ENCODE results near the gene RFXANK. TPM values are rescaled to one million over a fixed set of nuclear protein-coding genes. Genes with fewer than 3 reads are reported as not detected.

The RFXANK gene
- total RNA-seq, 1 experiment from 2014 or later: 78.7 TPM

DNA sequence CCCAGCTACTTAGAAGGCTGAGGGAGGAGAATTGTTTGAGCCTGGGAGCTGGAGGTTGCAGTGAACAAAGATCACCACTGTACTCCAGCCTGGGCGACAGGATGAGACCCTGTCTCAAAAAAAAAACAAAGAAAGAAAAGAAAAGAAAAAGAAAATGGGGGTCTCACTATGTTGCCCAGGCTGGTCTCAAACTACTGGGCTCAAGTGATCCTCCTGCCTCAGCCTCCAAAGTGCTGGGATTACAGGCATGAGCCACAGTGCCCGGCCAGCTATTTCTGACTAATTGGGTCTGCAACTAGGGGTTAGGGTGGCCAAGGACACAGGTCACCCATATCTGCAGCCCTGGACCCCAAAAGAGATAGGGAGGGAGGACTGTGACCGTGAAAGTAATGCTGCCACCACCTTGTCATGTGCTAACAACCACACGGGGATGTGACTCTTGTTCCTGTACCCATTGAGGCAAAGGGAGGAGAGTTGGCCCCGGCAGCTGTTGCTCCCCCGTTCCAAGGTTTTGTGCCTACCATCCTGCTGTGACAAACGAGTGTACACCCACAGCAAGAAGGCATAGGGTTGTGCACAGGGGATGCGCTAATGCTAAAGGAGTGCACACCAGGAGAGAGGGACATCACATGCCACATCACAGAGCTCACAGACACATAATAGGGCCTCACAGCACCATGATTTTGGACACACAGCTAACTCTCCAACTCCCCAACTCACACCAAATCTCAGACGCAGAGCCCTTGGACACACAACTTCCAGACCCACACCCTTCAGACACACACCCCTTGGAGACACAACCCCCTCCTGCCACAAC lies 22.6 kb upstream of the RFXANK start (continued):
- TF ChIP-seq, protein P1, sequence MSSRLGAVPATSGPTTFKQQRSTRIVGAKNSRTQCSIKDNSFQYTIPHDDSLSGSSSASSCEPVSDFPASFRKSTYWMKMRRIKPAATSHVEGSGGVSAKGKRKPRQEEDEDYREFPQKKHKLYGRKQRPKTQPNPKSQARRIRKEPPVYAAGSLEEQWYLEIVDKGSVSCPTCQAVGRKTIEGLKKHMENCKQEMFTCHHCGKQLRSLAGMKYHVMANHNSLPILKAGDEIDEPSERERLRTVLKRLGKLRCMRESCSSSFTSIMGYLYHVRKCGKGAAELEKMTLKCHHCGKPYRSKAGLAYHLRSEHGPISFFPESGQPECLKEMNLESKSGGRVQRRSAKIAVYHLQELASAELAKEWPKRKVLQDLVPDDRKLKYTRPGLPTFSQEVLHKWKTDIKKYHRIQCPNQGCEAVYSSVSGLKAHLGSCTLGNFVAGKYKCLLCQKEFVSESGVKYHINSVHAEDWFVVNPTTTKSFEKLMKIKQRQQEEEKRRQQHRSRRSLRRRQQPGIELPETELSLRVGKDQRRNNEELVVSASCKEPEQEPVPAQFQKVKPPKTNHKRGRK (CRISPR knock-in tag; IDR thresholded peaks at IDR 0.05; ENCODE audit: borderline replicate concordance): no peak

- no peak within 1 kb of the TSS for H3K27ac Mint-ChIP-seq
- ATAC-seq: peak; percentile 93
- no peaks in the 10 kb centered on the region for H3K9me3 Mint-ChIP-seq
- H3K4me1 Mint-ChIP-seq: peaks cover 15% of the 10 kb centered on the region
- H3K36me3 Mint-ChIP-seq: no peaks in the 10 kb centered on the region
- peak within 1 kb of the TSS; percentile 61 for H3K4me3 Mint-ChIP-seq
- POLR2A ChIA-PET: interaction anchor here (0.6 to 1.5 kb wide), 6 partner anchors 9 to 49 kb away, joined by 3 to 12 read pairs (median 5); no protein-coding TSS in a partner anchor
- peak; percentile 97 for DNase-seq (ENCODE audit: low spot score)
- H3K27me3 Mint-ChIP-seq (ENCODE audit: low read depth): peaks cover 71% of the 10 kb centered on the region
- CTCF ChIA-PET: interaction anchor here (0.6 to 3.3 kb wide), 7 partner anchors 16 to 89 kb away, joined by 3 to 32 read pairs (median 5); no protein-coding TSS in a partner anchor
- TF ChIP-seq JUN (CRISPR knock-in tag; IDR thresholded peaks at IDR 0.05) (no peak), ETV6 (CRISPR knock-in tag; IDR thresholded peaks at IDR 0.05) (no peak), NFYB (CRISPR knock-in tag; conservative IDR thresholded peaks at IDR 0.05; ENCODE audit: low read depth) (peak; percentile 81), FOXK1 (CRISPR knock-in tag; IDR thresholded peaks at IDR 0.05) (no peak), ERG (CRISPR knock-in tag; IDR thresholded peaks at IDR 0.05) (no peak), TEAD4 (CRISPR knock-in tag; IDR thresholded peaks at IDR 0.05) (no peak), ZSCAN18 (CRISPR knock-in tag; IDR thresholded peaks at IDR 0.05) (no peak), SOX15 (CRISPR knock-in tag; IDR thresholded peaks at IDR 0.05) (no peak), ZNF671 (CRISPR knock-in tag; IDR thresholded peaks at IDR 0.05) (no peak), GABPB1 (CRISPR knock-in tag; IDR thresholded peaks at IDR 0.05) (peak; percentile 45; the same call in 1 of the 2 replicates), GTF2I (CRISPR knock-in tag; conservative IDR thresholded peaks at IDR 0.05) (no peak), TEAD1 (CRISPR knock-in tag; IDR thresholded peaks at IDR 0.05) (no peak), MAX (CRISPR knock-in tag; IDR thresholded peaks at IDR 0.05) (peak; percentile 65), HMGA2 (CRISPR knock-in tag; IDR thresholded peaks at IDR 0.05) (no peak), ESRRA (CRISPR knock-in tag; IDR thresholded peaks at IDR 0.05; ENCODE audit: borderline replicate concordance) (no peak), SMAD4 (CRISPR knock-in tag; IDR thresholded peaks at IDR 0.05) (no peak), EMX1 (CRISPR knock-in tag; IDR thresholded peaks at IDR 0.05) (0 out of 2 replicates have a peak, but pooled peaks have one; percentile 24), RELA (CRISPR knock-in tag; IDR thresholded peaks at IDR 0.05; ENCODE audit: borderline replicate concordance) (no peak), SP1 (CRISPR knock-in tag; conservative IDR thresholded peaks at IDR 0.05) (peak; percentile 95)
- TF ChIP-seq, protein P2, sequence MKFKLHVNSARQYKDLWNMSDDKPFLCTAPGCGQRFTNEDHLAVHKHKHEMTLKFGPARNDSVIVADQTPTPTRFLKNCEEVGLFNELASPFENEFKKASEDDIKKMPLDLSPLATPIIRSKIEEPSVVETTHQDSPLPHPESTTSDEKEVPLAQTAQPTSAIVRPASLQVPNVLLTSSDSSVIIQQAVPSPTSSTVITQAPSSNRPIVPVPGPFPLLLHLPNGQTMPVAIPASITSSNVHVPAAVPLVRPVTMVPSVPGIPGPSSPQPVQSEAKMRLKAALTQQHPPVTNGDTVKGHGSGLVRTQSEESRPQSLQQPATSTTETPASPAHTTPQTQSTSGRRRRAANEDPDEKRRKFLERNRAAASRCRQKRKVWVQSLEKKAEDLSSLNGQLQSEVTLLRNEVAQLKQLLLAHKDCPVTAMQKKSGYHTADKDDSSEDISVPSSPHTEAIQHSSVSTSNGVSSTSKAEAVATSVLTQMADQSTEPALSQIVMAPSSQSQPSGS (CRISPR knock-in tag; IDR thresholded peaks at IDR 0.05; ENCODE audit: borderline replicate concordance, low read depth): no peak
- TF ChIP-seq, protein P3, sequence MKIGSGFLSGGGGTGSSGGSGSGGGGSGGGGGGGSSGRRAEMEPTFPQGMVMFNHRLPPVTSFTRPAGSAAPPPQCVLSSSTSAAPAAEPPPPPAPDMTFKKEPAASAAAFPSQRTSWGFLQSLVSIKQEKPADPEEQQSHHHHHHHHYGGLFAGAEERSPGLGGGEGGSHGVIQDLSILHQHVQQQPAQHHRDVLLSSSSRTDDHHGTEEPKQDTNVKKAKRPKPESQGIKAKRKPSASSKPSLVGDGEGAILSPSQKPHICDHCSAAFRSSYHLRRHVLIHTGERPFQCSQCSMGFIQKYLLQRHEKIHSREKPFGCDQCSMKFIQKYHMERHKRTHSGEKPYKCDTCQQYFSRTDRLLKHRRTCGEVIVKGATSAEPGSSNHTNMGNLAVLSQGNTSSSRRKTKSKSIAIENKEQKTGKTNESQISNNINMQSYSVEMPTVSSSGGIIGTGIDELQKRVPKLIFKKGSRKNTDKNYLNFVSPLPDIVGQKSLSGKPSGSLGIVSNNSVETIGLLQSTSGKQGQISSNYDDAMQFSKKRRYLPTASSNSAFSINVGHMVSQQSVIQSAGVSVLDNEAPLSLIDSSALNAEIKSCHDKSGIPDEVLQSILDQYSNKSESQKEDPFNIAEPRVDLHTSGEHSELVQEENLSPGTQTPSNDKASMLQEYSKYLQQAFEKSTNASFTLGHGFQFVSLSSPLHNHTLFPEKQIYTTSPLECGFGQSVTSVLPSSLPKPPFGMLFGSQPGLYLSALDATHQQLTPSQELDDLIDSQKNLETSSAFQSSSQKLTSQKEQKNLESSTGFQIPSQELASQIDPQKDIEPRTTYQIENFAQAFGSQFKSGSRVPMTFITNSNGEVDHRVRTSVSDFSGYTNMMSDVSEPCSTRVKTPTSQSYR (CRISPR knock-in tag; IDR thresholded peaks at IDR 0.05): 0 out of 2 replicates have a peak, but pooled peaks have one; percentile 9
- TF ChIP-seq, protein P4, sequence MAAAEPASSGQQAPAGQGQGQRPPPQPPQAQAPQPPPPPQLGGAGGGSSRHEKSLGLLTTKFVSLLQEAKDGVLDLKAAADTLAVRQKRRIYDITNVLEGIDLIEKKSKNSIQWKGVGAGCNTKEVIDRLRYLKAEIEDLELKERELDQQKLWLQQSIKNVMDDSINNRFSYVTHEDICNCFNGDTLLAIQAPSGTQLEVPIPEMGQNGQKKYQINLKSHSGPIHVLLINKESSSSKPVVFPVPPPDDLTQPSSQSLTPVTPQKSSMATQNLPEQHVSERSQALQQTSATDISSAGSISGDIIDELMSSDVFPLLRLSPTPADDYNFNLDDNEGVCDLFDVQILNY (CRISPR knock-in tag; IDR thresholded peaks at IDR 0.05): no peak
- TF ChIP-seq, protein P5, sequence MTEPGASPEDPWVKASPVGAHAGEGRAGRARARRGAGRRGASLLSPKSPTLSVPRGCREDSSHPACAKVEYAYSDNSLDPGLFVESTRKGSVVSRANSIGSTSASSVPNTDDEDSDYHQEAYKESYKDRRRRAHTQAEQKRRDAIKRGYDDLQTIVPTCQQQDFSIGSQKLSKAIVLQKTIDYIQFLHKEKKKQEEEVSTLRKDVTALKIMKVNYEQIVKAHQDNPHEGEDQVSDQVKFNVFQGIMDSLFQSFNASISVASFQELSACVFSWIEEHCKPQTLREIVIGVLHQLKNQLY (CRISPR knock-in tag; IDR thresholded peaks at IDR 0.05): no peak
Measured at GRCh38 chr19:19170053-19170872, 21.8 kb upstream of the RFXANK start, which contains the start of gene MEF2B. TSS of gene MEF2B (minus strand) at chr19:19170263. CDS start at chr19:19150735, 19,528 bp downstream.
